ENCODE results near the gene CACYBP. TPM values are rescaled to one million over a fixed set of nuclear protein-coding genes. Genes with fewer than 3 reads are reported as not detected.

The CACYBP gene
- total and polyA plus RNA-seq, 8 donors: 16.5 to 317 (median 64.1) TPM

- intact Hi-C loops (cut with DNase I; ENCODE audit: low total_unique reads): no loop called here
- no peaks in the 10 kb centered on the region for H3K9me3 ChIP-seq
- no peak overlapping the region for H3K4me3 ChIP-seq
- H3K27ac ChIP-seq: peak overlapping the region in 1 of 5 donors; percentile 87
- H3K27me3 ChIP-seq: no peaks in the 10 kb centered on the region
- TF ChIP-seq POLR2AphosphoS5 (IDR thresholded peaks at IDR 0.05) (no peak), POLR2A (IDR thresholded peaks at IDR 0.05) (no peak), EP300 (IDR thresholded peaks at IDR 0.05) (no peak)
- TF ChIP-seq, protein P1, sequence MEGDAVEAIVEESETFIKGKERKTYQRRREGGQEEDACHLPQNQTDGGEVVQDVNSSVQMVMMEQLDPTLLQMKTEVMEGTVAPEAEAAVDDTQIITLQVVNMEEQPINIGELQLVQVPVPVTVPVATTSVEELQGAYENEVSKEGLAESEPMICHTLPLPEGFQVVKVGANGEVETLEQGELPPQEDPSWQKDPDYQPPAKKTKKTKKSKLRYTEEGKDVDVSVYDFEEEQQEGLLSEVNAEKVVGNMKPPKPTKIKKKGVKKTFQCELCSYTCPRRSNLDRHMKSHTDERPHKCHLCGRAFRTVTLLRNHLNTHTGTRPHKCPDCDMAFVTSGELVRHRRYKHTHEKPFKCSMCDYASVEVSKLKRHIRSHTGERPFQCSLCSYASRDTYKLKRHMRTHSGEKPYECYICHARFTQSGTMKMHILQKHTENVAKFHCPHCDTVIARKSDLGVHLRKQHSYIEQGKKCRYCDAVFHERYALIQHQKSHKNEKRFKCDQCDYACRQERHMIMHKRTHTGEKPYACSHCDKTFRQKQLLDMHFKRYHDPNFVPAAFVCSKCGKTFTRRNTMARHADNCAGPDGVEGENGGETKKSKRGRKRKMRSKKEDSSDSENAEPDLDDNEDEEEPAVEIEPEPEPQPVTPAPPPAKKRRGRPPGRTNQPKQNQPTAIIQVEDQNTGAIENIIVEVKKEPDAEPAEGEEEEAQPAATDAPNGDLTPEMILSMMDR (IDR thresholded peaks at IDR 0.05): no peak
- peaks cover 0 to 9% (median 0%) of the 10 kb centered on the region in 4 donors for H3K36me3 ChIP-seq
- no peak for DNase-seq
- WGBS, 5 donors: 91 to 100% (median 97%) methylated on average over 1 of the region's 1 CpG
- peaks cover 7 to 22% (median 13%) of the 10 kb centered on the region in 4 donors for H3K4me1 ChIP-seq
Measured at GRCh38 chr1:174991473-174991872, 8.3 kb upstream of the CACYBP start.

DNA sequence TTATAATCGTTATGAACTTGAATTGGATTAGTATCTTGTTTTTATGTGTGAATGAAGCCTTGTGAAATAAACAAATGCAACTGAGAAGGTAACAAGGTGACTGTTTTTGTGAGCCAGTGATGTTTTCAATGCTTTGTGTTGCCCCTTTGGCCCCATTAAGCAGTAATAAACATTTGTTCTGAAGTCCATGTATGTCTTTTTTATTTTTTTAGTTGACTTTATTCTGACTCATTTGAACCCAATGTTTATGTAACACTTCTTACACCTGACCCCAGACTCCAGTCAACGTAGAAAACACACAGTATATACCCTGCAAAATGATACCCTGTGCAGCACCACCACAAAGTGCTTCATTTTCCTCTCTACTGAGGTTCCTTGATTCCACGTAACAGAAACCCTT, 4.6 kb upstream of the CACYBP start:
- intact Hi-C loops (cut with DNase I; ENCODE audit: low total_unique reads): no loop called here
- Histone ChIP-seq H3K27me3 (no peaks in the 10 kb centered on the region), H3K4me3 (no peak overlapping the region), H3K36me3 (peaks cover 0 to 9% (median 0%) of the 10 kb centered on the region in 4 donors), H3K27ac (no peak overlapping the region), H3K9me3 (no peaks in the 10 kb centered on the region), H3K4me1 (peaks cover 2 to 28% (median 15%) of the 10 kb centered on the region in 4 donors)
- WGBS, 5 donors: 49 to 64% (median 55%) methylated on average over 3 of the region's 3 CpGs
- DNase-seq: no peak
- TF ChIP-seq, protein P1 (IDR thresholded peaks at IDR 0.05): no peak
- TF ChIP-seq POLR2AphosphoS5 (IDR thresholded peaks at IDR 0.05) (no peak), POLR2A (IDR thresholded peaks at IDR 0.05) (no peak), EP300 (IDR thresholded peaks at IDR 0.05) (no peak)

DNA sequence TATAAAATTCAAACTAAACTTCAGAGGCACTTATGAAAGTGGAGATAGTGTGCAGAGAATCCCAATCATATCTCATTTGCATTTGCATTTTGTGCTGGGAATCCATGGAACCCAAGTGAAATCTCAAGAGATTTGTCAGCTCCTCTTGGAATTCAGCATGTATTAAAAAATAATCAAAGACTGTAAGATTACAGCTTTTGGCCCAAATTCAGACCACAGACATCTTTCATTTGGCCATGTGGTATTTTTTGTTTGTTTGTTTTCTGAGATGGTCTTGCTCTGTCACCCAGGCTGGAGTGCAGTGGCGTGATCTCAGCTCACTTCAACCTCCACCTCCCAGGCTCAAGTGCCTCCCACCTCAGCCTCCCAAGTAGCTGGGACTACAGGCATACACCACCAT, 3.8 kb upstream of the CACYBP start:
- WGBS, 5 donors: 84 to 95% (median 93%) methylated on average over 1 of the region's 1 CpG
- TF ChIP-seq EP300 (IDR thresholded peaks at IDR 0.05) (no peak), POLR2AphosphoS5 (IDR thresholded peaks at IDR 0.05) (no peak), POLR2A (IDR thresholded peaks at IDR 0.05) (no peak)
- TF ChIP-seq, protein P1 (IDR thresholded peaks at IDR 0.05): no peak
- H3K4me3 ChIP-seq: no peak overlapping the region
- H3K36me3 ChIP-seq: peaks cover 0 to 9% (median 0%) of the 10 kb centered on the region in 4 donors
- no peaks in the 10 kb centered on the region for H3K9me3 ChIP-seq
- H3K27me3 ChIP-seq: no peaks in the 10 kb centered on the region
- intact Hi-C loops (cut with DNase I; ENCODE audit: low total_unique reads): no loop called here
- H3K27ac ChIP-seq: no peak overlapping the region
- H3K4me1 ChIP-seq: peaks cover 0 to 28% (median 18%) of the 10 kb centered on the region in 4 donors
- no peak for DNase-seq

GRCh38 chr1:174996476-174996875, 3.3 kb upstream of the CACYBP start:
- intact Hi-C loops (cut with DNase I; ENCODE audit: low total_unique reads): no loop called here
- Histone ChIP-seq H3K4me1 (peaks cover 0 to 30% (median 24%) of the 10 kb centered on the region in 4 donors), H3K36me3 (peaks cover 0 to 9% (median 0%) of the 10 kb centered on the region in 4 donors), H3K27me3 (no peaks in the 10 kb centered on the region), H3K9me3 (no peaks in the 10 kb centered on the region), H3K4me3 (no peak overlapping the region), H3K27ac (no peak overlapping the region)
- 9 to 25% (median 19%) methylated on average over 1 of the region's 1 CpG for WGBS, 5 donors
- no peak for DNase-seq
- TF ChIP-seq POLR2AphosphoS5 (IDR thresholded peaks at IDR 0.05): no peak
- TF ChIP-seq POLR2A (IDR thresholded peaks at IDR 0.05): no peak
- TF ChIP-seq, protein P1 (IDR thresholded peaks at IDR 0.05): no peak
- TF ChIP-seq EP300 (IDR thresholded peaks at IDR 0.05): no peak

Data from stomach (tissue), 9 donors.